T-cell (primary cell): ENCODE data around the gene ENDOG. TPM values are rescaled to one million over a fixed set of nuclear protein-coding genes. Genes with fewer than 3 reads are reported as not detected.
"Not testable (repeated sequence)": the region's sequence is repeated elsewhere in the genome, so short reads cannot be mapped to it uniquely, and the experiment has no call there.

Source experiments
- ATAC-seq, 4 experiments: fragments of 200-7000 bp in 3 of 4; fragments of 150-1000 bp in 1 of 4; cut with Tn5 transposase; replicated peaks in 1 of 4; 1 replicate in 3 of 4; 2 replicates in 1 of 4; pipeline ENCODE4 v1.10.0; 2021; ENCODE audit warnings: moderate library complexity in 3 of 4, mild to moderate bottlenecking in 2 of 4, moderate number of reproducible peaks in 1 of 4
- CTCF ChIA-PET, 2 donors: fragments of 300-600 bp; sonication (Branson Sonifier 250); formaldehyde crosslinking; loops; one replicate each; lab custom pipeline; 2022; ENCODE audit warnings: antibody characterized with exemption in 2 of 2; lab: Charles Lee
- POLR2A ChIA-PET, 2 donors: fragments of 300-600 bp; sonication (Branson Sonifier 250); formaldehyde crosslinking; loops; one replicate each; lab custom pipeline; 2022; ENCODE audit warnings: antibody characterized with exemption in 2 of 2; lab: Charles Lee
- DNase-seq, 35 experiments: peaks; one replicate each; pipeline versions ENCODE4 v3.0.0 to v3.0.0-alpha.2; 2013 to 2023
- H3K27ac ChIP-seq: one replicate; pipeline ENCODE4 v1.5.1; 2013; ENCODE audit warnings: low read length
- H3K27me3 ChIP-seq, 2 experiments: replicated peaks in 1 of 2; 1 replicate in 1 of 2; 2 replicates in 1 of 2; pipeline versions ENCODE4 v1.6.1 to v1.7.0; 2013; ENCODE audit warnings: low read length in 1 of 2, mixed read lengths in 1 of 2; ENCODE audit not compliant: control insufficient read depth in 2 of 2, insufficient read depth in 2 of 2; ENCODE audit errors: extremely low read depth in 1 of 2
- H3K36me3 ChIP-seq, 2 donors: 1 replicate in 1 of 2; 2 replicates in 1 of 2; pipeline versions ENCODE4 v1.6.1 to v1.7.0; 2013; ENCODE audit warnings: low read length in 1 of 2; ENCODE audit not compliant: control insufficient read depth in 2 of 2, insufficient read depth in 1 of 2; ENCODE audit errors: extremely low read depth in 1 of 2
- H3K4me1 ChIP-seq, 2 experiments: 1 replicate in 1 of 2; 2 replicates in 1 of 2; pipeline versions ENCODE4 v1.6.1 to v1.7.0; 2013; ENCODE audit warnings: low read length in 2 of 2, mixed read lengths in 1 of 2; ENCODE audit not compliant: insufficient read depth in 2 of 2, control insufficient read depth in 1 of 2; ENCODE audit errors: extremely low read depth in 1 of 2
- H3K4me3 ChIP-seq, 2 donors: 1 replicate in 1 of 2; 2 replicates in 1 of 2; pipeline versions ENCODE4 v1.5.1 to v1.7.0; 2013; ENCODE audit warnings: mild to moderate bottlenecking in 2 of 2, low read length in 1 of 2, moderate library complexity in 1 of 2; ENCODE audit not compliant: control insufficient read depth in 1 of 2; ENCODE audit errors: extremely low read depth in 1 of 2
- H3K9me3 ChIP-seq: 2 replicates; pipeline ENCODE4 v1.7.0; 2013
- H3K27ac Mint-ChIP-seq, 2 donors: one replicate each; pipeline ENCODE4 v1.8.0; 2020 to 2021; ENCODE audit warnings: mild to moderate bottlenecking in 2 of 2, mixed read lengths in 2 of 2
- H3K27me3 Mint-ChIP-seq, 2 donors: one replicate each; pipeline ENCODE4 v1.8.0; 2021 to 2022; ENCODE audit warnings: mixed read lengths in 2 of 2
- H3K36me3 Mint-ChIP-seq: one replicate; pipeline ENCODE4 v1.8.0; 2021; ENCODE audit warnings: mixed read lengths
- H3K4me1 Mint-ChIP-seq, 3 donors: one replicate each; pipeline ENCODE4 v1.8.0; 2020 to 2022; ENCODE audit warnings: mixed read lengths in 3 of 3, mild to moderate bottlenecking in 1 of 3
- H3K4me3 Mint-ChIP-seq, 3 donors: one replicate each; pipeline ENCODE4 v1.8.0; 2020 to 2022; ENCODE audit warnings: mild to moderate bottlenecking in 3 of 3, mixed read lengths in 3 of 3, moderate library complexity in 3 of 3
- H3K9me3 Mint-ChIP-seq, 3 donors: one replicate each; pipeline ENCODE4 v1.8.0; 2020 to 2022; ENCODE audit warnings: mixed read lengths in 3 of 3
- WGBS: methylation state at CpG from one replicate; pipeline ENCODE4 v1.1.5; 2013; ENCODE audit warnings: missing lambda C conversion rate; ENCODE audit not compliant: insufficient coverage; 5-methylcytosine and 5-hydroxymethylcytosine counted together
- total RNA-seq, 35 experiments: library from RNA in 6 of 35; stranded (reverse) in 6 of 35; fragments of 120-200 nt in 1 of 35; gene quantifications; one replicate each; pipeline versions ENCODE4 v1.2.1 to v1.2.4 and lab custom pipeline; 2013 to 2026

Gene ENDOG
- total RNA-seq, 5 donors from 2014 or later (not counting 1 experiment from before 2014, with no cell fraction given), result 11.3 to 31.1 (median 25.1) TPM

DNA sequence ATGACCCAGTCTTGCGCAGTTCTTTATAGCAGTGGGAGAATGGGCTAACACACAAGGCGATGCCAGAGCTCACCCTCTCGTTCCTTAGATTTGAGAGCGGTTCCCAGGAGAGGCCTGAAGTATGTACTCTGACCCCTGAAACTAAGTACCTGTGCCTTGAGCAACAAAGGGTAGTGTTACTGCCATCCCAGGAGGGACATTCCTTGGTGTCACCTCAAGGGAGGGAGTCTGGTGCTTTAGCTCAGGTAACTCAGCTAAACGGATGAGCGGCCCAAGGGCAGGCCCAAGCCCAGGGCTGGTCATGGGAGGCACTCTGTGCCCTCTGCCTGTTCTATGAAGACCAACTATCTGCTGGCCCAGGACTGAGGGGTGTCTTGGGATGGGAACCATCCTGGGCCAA lies 43.2 kb downstream of the ENDOG start:
- no peaks in the 10 kb centered on the region for H3K36me3 Mint-ChIP-seq
- H3K27ac Mint-ChIP-seq, result no peak overlapping the region
- peaks cover 2 to 6% of the 10 kb centered on the region in 2 experiments for H3K4me1 ChIP-seq
- WGBS, result 100% methylated on average over 4 of the region's 6 CpGs
- no peak for ATAC-seq
- no peaks in the 10 kb centered on the region for H3K27me3 Mint-ChIP-seq
- POLR2A ChIA-PET, result no interaction called here
- H3K9me3 ChIP-seq, result no peaks in the 10 kb centered on the region
- H3K4me1 Mint-ChIP-seq, result peaks cover 4 to 10% (median 6%) of the 10 kb centered on the region in 3 donors
- no peak for DNase-seq
- CTCF ChIA-PET, result interaction anchor here (0.7 to 3.2 kb wide), 4 partner anchors 64 to 67 kb away, joined by 6 to 18 read pairs (median 8); no protein-coding TSS in a partner anchor
- H3K4me3 ChIP-seq, result no peak overlapping the region
- H3K27me3 ChIP-seq, result no peaks in the 10 kb centered on the region
- H3K27ac ChIP-seq, result no peak overlapping the region
- no peak overlapping the region for H3K4me3 Mint-ChIP-seq
- H3K36me3 ChIP-seq, result no peaks in the 10 kb centered on the region
- no peaks in the 10 kb centered on the region for H3K9me3 Mint-ChIP-seq

DNA sequence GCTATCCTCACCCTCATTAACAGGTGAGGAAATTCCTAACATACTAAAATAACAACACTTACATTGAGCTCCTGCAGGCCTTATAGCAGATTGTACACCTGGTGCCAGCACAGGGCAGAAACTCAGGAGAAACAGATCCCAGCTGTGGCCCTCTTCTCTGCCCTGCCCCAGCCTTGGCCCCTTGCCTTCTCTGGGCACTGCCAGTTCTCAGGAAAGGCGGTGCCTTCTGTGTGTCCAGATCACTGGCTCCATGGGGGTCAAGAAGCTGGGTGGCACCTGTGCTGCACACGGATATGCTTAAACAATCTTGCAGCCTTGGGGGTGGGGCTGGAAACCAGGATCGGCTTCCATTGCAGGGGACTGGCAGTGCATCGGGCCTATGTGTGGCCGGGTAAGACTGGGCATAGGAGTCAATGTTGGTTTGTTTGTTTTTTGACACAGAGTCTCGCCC lies 44.1 kb downstream of the ENDOG start:
- H3K27me3 ChIP-seq, result no peaks in the 10 kb centered on the region
- H3K9me3 ChIP-seq, result no peaks in the 10 kb centered on the region
- no peaks in the 10 kb centered on the region for H3K36me3 Mint-ChIP-seq
- no peak overlapping the region for H3K4me3 Mint-ChIP-seq
- no peak for ATAC-seq
- CTCF ChIA-PET, result interaction anchor here (0.7 to 3.2 kb wide), 7 partner anchors 9 to 73 kb away, joined by 3 to 18 read pairs (median 6); no protein-coding TSS in a partner anchor
- no peak overlapping the region for H3K4me3 ChIP-seq
- peaks cover 2 to 6% of the 10 kb centered on the region in 2 experiments for H3K4me1 ChIP-seq
- no peak for DNase-seq
- H3K36me3 ChIP-seq, result no peaks in the 10 kb centered on the region
- peaks cover 4 to 10% (median 6%) of the 10 kb centered on the region in 3 donors for H3K4me1 Mint-ChIP-seq
- POLR2A ChIA-PET, result no interaction called here
- H3K27me3 Mint-ChIP-seq, result no peaks in the 10 kb centered on the region
- WGBS, result 100% methylated on average over 1 of the region's 6 CpGs
- no peaks in the 10 kb centered on the region for H3K9me3 Mint-ChIP-seq
- no peak overlapping the region for H3K27ac ChIP-seq
- H3K27ac Mint-ChIP-seq, result no peak overlapping the region

DNA sequence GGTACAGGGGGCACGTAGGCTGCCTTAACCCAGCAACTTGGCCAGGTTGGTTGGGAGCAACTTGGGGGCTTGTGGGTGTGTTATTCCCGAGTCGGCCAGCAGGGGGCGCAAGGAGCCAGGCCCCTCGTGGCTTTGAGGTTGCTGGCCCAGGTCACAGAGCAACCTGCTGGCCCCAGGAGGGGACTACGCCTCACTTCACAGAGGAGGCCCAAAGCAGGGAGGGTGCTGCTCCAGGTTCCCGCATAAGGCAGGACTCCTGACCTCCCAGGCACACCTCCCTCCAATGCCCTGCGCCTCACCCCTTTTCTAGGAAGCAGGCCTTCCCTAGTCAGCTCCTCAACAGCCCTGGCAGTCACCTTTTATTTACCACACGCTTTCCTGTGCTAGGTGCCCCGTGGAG lies 45.3 kb downstream of the ENDOG start:
- H3K9me3 ChIP-seq, result no peaks in the 10 kb centered on the region
- Mint-ChIP-seq H3K4me3 (no peak overlapping the region), H3K4me1 (peaks cover 4 to 10% (median 6%) of the 10 kb centered on the region in 3 donors), H3K36me3 (no peaks in the 10 kb centered on the region), H3K27ac (peak overlapping the region; percentile 31 to 52), H3K9me3 (no peaks in the 10 kb centered on the region), H3K27me3 (no peaks in the 10 kb centered on the region)
- CTCF ChIA-PET, result interaction anchor here (0.6 to 3.2 kb wide), 10 partner anchors 17 to 580 kb away, joined by 3 to 18 read pairs (median 4); partner anchors contain the start of gene ENDOG (in 1 of the 2)
- no peak overlapping the region for H3K4me3 ChIP-seq
- ATAC-seq, result peak; percentile 94 to 98 (median 96)
- H3K4me1 ChIP-seq, result peaks cover 2 to 6% of the 10 kb centered on the region in 2 experiments
- DNase-seq, result peak; percentile 54 to 90 (median 80)
- H3K36me3 ChIP-seq, result no peaks in the 10 kb centered on the region
- 3% methylated on average over 6 of the region's 10 CpGs for WGBS
- no peak overlapping the region for H3K27ac ChIP-seq
- POLR2A ChIA-PET, result interaction anchor here in 1 of 2 donors (0.6 kb wide), 1 partner anchor 69 kb away, joined by 4 read pairs; no protein-coding TSS in a partner anchor
- H3K27me3 ChIP-seq, result no peaks in the 10 kb centered on the region

DNA sequence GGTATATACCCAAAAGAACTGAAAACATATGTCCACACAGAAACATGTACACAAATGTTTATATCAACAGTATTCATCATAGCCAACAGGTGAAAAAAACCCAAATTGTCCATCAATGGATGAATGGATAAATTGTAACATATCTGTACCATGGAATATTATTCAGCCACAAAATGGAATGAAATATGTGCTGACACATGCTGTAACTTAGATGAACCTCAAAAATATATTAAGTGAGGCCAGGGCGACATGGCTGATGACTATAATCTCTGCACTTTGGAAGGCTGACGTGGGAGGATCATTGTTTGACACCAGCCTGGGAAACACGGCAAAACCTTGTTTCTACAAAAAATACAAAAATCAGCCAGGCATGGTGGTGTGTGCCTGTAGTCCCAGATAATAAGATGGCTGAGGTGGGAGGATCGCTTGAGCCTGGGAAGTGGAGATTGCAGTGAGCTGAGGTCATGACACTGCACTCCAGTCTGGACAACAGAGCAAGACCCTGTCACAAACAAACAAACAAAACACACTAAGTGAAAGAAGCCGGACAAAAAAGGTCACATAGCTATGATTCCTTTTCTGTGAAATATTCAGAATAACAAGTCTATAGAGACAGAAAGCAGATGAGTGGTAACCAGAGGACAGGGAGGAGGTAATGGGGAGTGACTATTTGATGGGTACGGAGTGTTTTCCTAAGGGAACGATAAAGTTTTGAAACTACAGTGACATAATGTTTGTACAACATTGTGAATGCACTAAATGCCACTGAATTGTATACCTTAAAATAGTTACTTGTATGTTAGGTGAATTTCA lies 52.0 kb downstream of the ENDOG start:
- ChIA-PET POLR2A (no interaction called here), CTCF (interaction anchor here (0.5 to 1.4 kb wide), 3 partner anchors 8 to 58 kb away, joined by 3 read pairs; no protein-coding TSS in a partner anchor)
- Mint-ChIP-seq H3K4me3 (no peak overlapping the region), H3K9me3 (no peaks in the 10 kb centered on the region), H3K27me3 (no peaks in the 10 kb centered on the region), H3K27ac (no peak overlapping the region), H3K36me3 (peaks cover 13% of the 10 kb centered on the region), H3K4me1 (peaks cover 5% of the 10 kb centered on the region in 3 donors)
- 80% methylated on average over 1 of the region's 7 CpGs for WGBS
- Histone ChIP-seq H3K4me1 (no peaks in the 10 kb centered on the region), H3K27ac (no peak overlapping the region), H3K36me3 (no peaks in the 10 kb centered on the region), H3K27me3 (no peaks in the 10 kb centered on the region), H3K9me3 (no peaks in the 10 kb centered on the region), H3K4me3 (no peak overlapping the region)
- ATAC-seq (no peak), DNase-seq (no peak)

DNA sequence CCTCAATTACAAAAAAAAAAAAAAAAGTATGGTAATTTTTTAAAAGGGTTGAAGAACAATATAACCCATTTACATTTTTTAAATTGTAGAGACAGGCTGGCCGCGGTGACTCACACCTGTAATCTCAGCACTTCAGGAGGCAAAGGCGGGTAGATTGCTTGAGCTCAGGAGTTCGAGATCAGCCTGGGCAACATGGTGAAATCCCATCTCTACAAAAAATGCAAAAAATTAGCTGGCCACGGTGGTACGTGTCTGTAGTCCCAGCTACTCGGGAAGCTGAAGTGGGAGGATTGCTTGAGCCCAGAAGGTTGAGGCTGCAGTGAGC lies 52.6 kb downstream of the ENDOG start:
- H3K27me3 Mint-ChIP-seq, H3K27ac ChIP-seq, ATAC-seq, H3K9me3 Mint-ChIP-seq, POLR2A ChIA-PET, H3K27ac Mint-ChIP-seq, H3K4me3 Mint-ChIP-seq, H3K36me3 ChIP-seq, H3K4me1 ChIP-seq, H3K27me3 ChIP-seq, H3K9me3 ChIP-seq, H3K4me3 ChIP-seq, DNase-seq, H3K4me1 Mint-ChIP-seq: not testable (repeated sequence)
- CTCF ChIA-PET, result interaction anchor here (0.5 to 1.4 kb wide), 4 partner anchors 9 to 57 kb away, joined by 3 read pairs; no protein-coding TSS in a partner anchor
- 92% methylated on average over 4 of the region's 7 CpGs for WGBS
- H3K36me3 Mint-ChIP-seq, result peaks cover 13% of the 10 kb centered on the region
